Adrenal gland (tissue), 12 donors: ENCODE results near the gene METTL3. TPM values are rescaled to one million over a fixed set of nuclear protein-coding genes. Genes with fewer than 3 reads are reported as not detected.

Experiments used
- DNase-seq, 7 donors: peaks; one replicate each; pipeline ENCODE4 v3.0.0-alpha.2; 2019 to 2020
- H3K27ac ChIP-seq, 5 donors: fragments of 200-600 bp; sonication (generic) in 4 of 5; 1 replicate in 3 of 5; 2 replicates in 2 of 5; pipeline versions ENCODE4 v1.5.1 to v1.8.0; 2016 to 2020; ENCODE audit warnings: mild to moderate bottlenecking in 1 of 5
- H3K27me3 ChIP-seq: fragments of 200-600 bp; 2 replicates; pipeline ENCODE4 v1.8.0; 2021
- H3K36me3 ChIP-seq, 2 donors: fragments of 200-600 bp; replicated peaks in 1 of 2; 1 replicate in 1 of 2; 2 replicates in 1 of 2; pipeline versions ENCODE4 v1.5.1 to v1.8.0; 2018 to 2022
- H3K4me1 ChIP-seq, 2 donors: fragments of 200-600 bp; replicated peaks in 1 of 2; 1 replicate in 1 of 2; 2 replicates in 1 of 2; pipeline versions ENCODE4 v1.5.1 to v1.8.0; 2018 to 2021
- H3K4me3 ChIP-seq, 4 donors: fragments of 200-600 bp; sonication (generic) in 3 of 4; one replicate each; pipeline ENCODE4 v1.5.1; 2016 to 2018
- H3K9me3 ChIP-seq, 3 donors: fragments of 200-600 bp; sonication (generic) in 1 of 3; replicated peaks in 1 of 3; 1 replicate in 2 of 3; 2 replicates in 1 of 3; pipeline versions ENCODE4 v1.5.1 to v1.8.0; 2016 to 2021
- POLR2A ChIP-seq, 2 donors: fragments of 450-650 bp; IDR thresholded peaks; one replicate each; pipeline ENCODE4 v1.6.1; 2017; ENCODE audit warnings: antibody characterized with exemption in 2 of 2, mild to moderate bottlenecking in 2 of 2, moderate library complexity in 1 of 2
- WGBS, 4 donors: extraction: QIAGEN DNeasy Blood & Tissue Kit in 2 of 4; methylation state at CpG; one replicate each; pipeline versions ENCODE4 v1.1.5 to v1.1.7; 2013 to 2017; 5-methylcytosine and 5-hydroxymethylcytosine counted together
- intact Hi-C, 2 donors: fragments of 100-400 bp; cut with DNase I; formaldehyde crosslinking; loops; one replicate each; pipeline versions ENCODE4 v1.14.1 to v1.15.0; 2022 to 2023
- polyA plus RNA-seq, 3 donors: library from polyadenylated mRNA; stranded (reverse); fragments of 200-250 nt in 2 of 3; fragments of 350-450 nt in 1 of 3; fragmentation: Illumina TruSeq in 1 of 3; extraction: RNeasy Lipid Tissue Mini Kit (QIAGEN cat#74804) in 1 of 3; gene quantifications; one replicate each; pipeline ENCODE4 v1.2.3, GENCODE V29; 2013 to 2014
- total RNA-seq, 9 donors: library from RNA; depleted of rRNA in 4 of 9; stranded (reverse); fragments of >200 nt in 4 of 9; fragments of 120-200 nt in 1 of 9; fragmentation: NEBNext Ultra II Directional in 1 of 9; extraction: Animal tissue kit (Norgen Biotek cat#: 25700) in 1 of 9; gene quantifications; one replicate each; pipeline versions ENCODE4 v1.1.0 to v1.2.4, GENCODE V29; 2013 to 2023
- TF ChIP-seq, protein P1 (sequence below), 6 experiments: fragments of 450-650 bp in 4 of 6; fragments of 200-600 bp in 2 of 6; sonication (generic) in 1 of 6; IDR thresholded peaks; 1 replicate in 5 of 6; 2 replicates in 1 of 6; pipeline versions ENCODE4 v1.5.1 to v1.8.0; 2016 to 2021; ENCODE audit warnings: antibody characterized with exemption in 6 of 6, mild to moderate bottlenecking in 2 of 6, moderate library complexity in 1 of 6
- donor health status: healthy with polysubstance abuse.
- donor health status: Bipolar disorder and iron deficiency.
- donor health status: DM: yes; HTN: yes; CAD: no.
- donor health status: DM: no; HTN: no; CAD: no.
- donor health status: DM: no; HTN: no; CAD: no.
- donor health status: DM: yes; HTN: yes; CAD: no.

METTL3 gene
- total and polyA plus RNA-seq, 12 donors = 30.2 to 81.6 (median 48.9) TPM

DNA sequence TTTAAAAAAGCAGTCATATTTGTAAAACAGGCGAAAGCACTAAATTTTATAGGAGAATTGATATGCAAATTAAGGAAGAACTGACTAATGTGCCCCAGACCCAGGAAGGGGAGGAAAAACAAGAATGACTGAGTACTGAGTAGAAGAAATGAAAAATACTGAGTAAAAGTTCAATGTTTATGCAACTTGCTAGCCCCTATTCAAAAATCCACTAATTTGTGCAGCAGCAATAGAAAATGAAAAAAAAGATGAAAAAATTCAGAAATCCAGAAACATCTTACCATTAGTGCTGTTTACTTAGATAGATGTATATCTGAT lies 61.3 kb downstream of the METTL3 start:
- intact Hi-C loops = no loop called here
- no peak for DNase-seq
- Histone ChIP-seq H3K27ac (no peak overlapping the region), H3K4me3 (no peak overlapping the region), H3K4me1 (peaks cover 3 to 22% of the 10 kb centered on the region in 2 donors), H3K27me3 (no peaks in the 10 kb centered on the region), H3K9me3 (no peaks in the 10 kb centered on the region), H3K36me3 (no peaks in the 10 kb centered on the region)
- 81 to 92% (median 85%) methylated on average over 1 of the region's 1 CpG for WGBS, 4 donors
- TF ChIP-seq, protein P1, sequence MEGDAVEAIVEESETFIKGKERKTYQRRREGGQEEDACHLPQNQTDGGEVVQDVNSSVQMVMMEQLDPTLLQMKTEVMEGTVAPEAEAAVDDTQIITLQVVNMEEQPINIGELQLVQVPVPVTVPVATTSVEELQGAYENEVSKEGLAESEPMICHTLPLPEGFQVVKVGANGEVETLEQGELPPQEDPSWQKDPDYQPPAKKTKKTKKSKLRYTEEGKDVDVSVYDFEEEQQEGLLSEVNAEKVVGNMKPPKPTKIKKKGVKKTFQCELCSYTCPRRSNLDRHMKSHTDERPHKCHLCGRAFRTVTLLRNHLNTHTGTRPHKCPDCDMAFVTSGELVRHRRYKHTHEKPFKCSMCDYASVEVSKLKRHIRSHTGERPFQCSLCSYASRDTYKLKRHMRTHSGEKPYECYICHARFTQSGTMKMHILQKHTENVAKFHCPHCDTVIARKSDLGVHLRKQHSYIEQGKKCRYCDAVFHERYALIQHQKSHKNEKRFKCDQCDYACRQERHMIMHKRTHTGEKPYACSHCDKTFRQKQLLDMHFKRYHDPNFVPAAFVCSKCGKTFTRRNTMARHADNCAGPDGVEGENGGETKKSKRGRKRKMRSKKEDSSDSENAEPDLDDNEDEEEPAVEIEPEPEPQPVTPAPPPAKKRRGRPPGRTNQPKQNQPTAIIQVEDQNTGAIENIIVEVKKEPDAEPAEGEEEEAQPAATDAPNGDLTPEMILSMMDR (IDR thresholded peaks at IDR 0.05) = no peak
- TF ChIP-seq POLR2A (IDR thresholded peaks at IDR 0.05) = no peak

Other genes starting within 250 kb of the METTL3 start
- 100 to 1,000 TPM; 399 to 616 (median 506) TPM for gene HNRNPC, start 241.9 kb downstream of the METTL3 start, total RNA-seq
- gene HNRNPC, start 241.9 kb downstream of the METTL3 start, polyA plus RNA-seq = 100 to 1,000 TPM; 832 to 905 (median 866) TPM
- gene RPGRIP1, start 231.3 kb downstream of the METTL3 start, total RNA-seq = 1 to 10 TPM in 4 of 9 donors, under 1 TPM in 3, not detected in 2; 0.11 to 1.6 (median 1.1) TPM
- under 1 TPM in 2 of 3 donors, not detected in 1; 0.10 to 0.24 TPM for gene RPGRIP1, start 231.3 kb downstream of the METTL3 start, polyA plus RNA-seq
- gene SUPT16H, start 127.3 kb downstream of the METTL3 start, total RNA-seq = 10 to 100 TPM; 39.2 to 76.4 (median 48.5) TPM
- gene SUPT16H, start 127.3 kb downstream of the METTL3 start, polyA plus RNA-seq = 10 to 100 TPM; 45.8 to 69.8 (median 50.4) TPM
- 10 to 100 TPM; 48.6 to 71.8 (median 59.6) TPM for gene CHD8, start 55.2 kb downstream of the METTL3 start, total RNA-seq
- gene CHD8, start 55.2 kb downstream of the METTL3 start, polyA plus RNA-seq = 10 to 100 TPM; 43.0 to 53.1 (median 51.6) TPM
- 10 to 100 TPM; 16.8 to 50.6 (median 30.1) TPM for gene RAB2B, start 34.4 kb downstream of the METTL3 start, total RNA-seq
- gene RAB2B, start 34.4 kb downstream of the METTL3 start, polyA plus RNA-seq = 10 to 100 TPM; 14.0 to 49.1 (median 23.9) TPM
- 10 to 100 TPM; 31.5 to 91.5 (median 49.9) TPM for gene TOX4, start 34.1 kb downstream of the METTL3 start, total RNA-seq
- gene TOX4, start 34.1 kb downstream of the METTL3 start, polyA plus RNA-seq = 10 to 100 TPM; 15.5 to 74.8 (median 21.6) TPM
- 10 to 100 TPM in 4 of 9 donors, 1 to 10 TPM in 5; 5.3 to 20.6 (median 9.4) TPM for gene SALL2, start 15.0 kb upstream of the METTL3 start, total RNA-seq
- gene SALL2, start 15.0 kb upstream of the METTL3 start, polyA plus RNA-seq = 1 to 10 TPM; 3.2 to 6.9 (median 6.4) TPM
- not detected for gene OR10G3, start 68.7 kb upstream of the METTL3 start, total RNA-seq
- gene OR10G3, start 68.7 kb upstream of the METTL3 start, polyA plus RNA-seq = not detected
- gene OR10G2, start 123.6 kb upstream of the METTL3 start, total RNA-seq = not detected
- gene OR10G2, start 123.6 kb upstream of the METTL3 start, polyA plus RNA-seq = not detected
- gene OR4E2, start 142.5 kb upstream of the METTL3 start, total RNA-seq = not detected
- not detected for gene OR4E2, start 142.5 kb upstream of the METTL3 start, polyA plus RNA-seq
- gene OR4E1, start 162.5 kb upstream of the METTL3 start, total RNA-seq = not detected
- gene OR4E1, start 162.5 kb upstream of the METTL3 start, polyA plus RNA-seq = not detected